ENCODE results near the gene RIOX2. TPM values are rescaled to one million over a fixed set of nuclear protein-coding genes. Genes with fewer than 3 reads are reported as not detected.
A peak's percentile ranks its signal among the peaks of the same experiment; 100 is the strongest.

RIOX2 gene
- total RNA-seq, 4 donors from 2014 or later: 61.6 to 109 (median 89.9) TPM

- H3K9me3 ChIP-seq: no peaks in the 10 kb centered on the region
- TF ChIP-seq POLR2A (IDR thresholded peaks at IDR 0.05) (no peak), CTCF (IDR thresholded peaks at IDR 0.05) (no peak)
These were observed 13.8 kb downstream of the RIOX2 start for GRCh38 chr3:97958396-97958795.

GRCh38 chr3:97957617-97958311 is 14.5 kb downstream of the RIOX2 start:
- Histone ChIP-seq H3K4me1 (peaks cover 48 to 60% of the 10 kb centered on the region in 2 donors), H3K9me3 (no peaks in the 10 kb centered on the region), H3K27me3 (no peaks in the 10 kb centered on the region), H3K27ac (peak overlapping the region; percentile 70 to 85 (median 84)), H3K4me3 (replicated peaks in 1 of 3) (no peak overlapping the region), H3K36me3 (peaks cover 8 to 16% of the 10 kb centered on the region in 2 donors)
- TF ChIP-seq POLR2A (IDR thresholded peaks at IDR 0.05): no peak
- TF ChIP-seq CTCF (IDR thresholded peaks at IDR 0.05): no peak
- peak; percentile 83 to 85 for DNase-seq
- WGBS, 2 donors: 31 to 37% methylated on average over 8 of the region's 8 CpGs
- intact Hi-C loops (cut with DNase I): no loop called here

More at GRCh38 chr3:97958396-97958795, 13.8 kb downstream of the RIOX2 start:
- H3K4me3 ChIP-seq (replicated peaks in 1 of 3): no peak overlapping the region
- intact Hi-C loops (cut with DNase I): no loop called here
- 57 to 62% methylated on average over 2 of the region's 2 CpGs for WGBS, 2 donors
- H3K4me1 ChIP-seq: peaks cover 52 to 60% of the 10 kb centered on the region in 2 donors
- H3K27me3 ChIP-seq: no peaks in the 10 kb centered on the region
- peaks cover 8 to 13% of the 10 kb centered on the region in 2 donors for H3K36me3 ChIP-seq
- DNase-seq: peak; percentile 29 to 36
- peak overlapping the region; percentile 61 to 85 (median 84) for H3K27ac ChIP-seq

GRCh38 chr3:97956051-97956450 is 16.2 kb downstream of the RIOX2 start:
- 92 to 95% methylated on average over 3 of the region's 3 CpGs for WGBS, 2 donors
- H3K9me3 ChIP-seq: no peaks in the 10 kb centered on the region
- H3K27me3 ChIP-seq: no peaks in the 10 kb centered on the region
- H3K36me3 ChIP-seq: peaks cover 16 to 17% of the 10 kb centered on the region in 2 donors
- intact Hi-C loops (cut with DNase I): no loop called here
- no peak for TF ChIP-seq POLR2A (IDR thresholded peaks at IDR 0.05)
- no peak for TF ChIP-seq CTCF (IDR thresholded peaks at IDR 0.05)
- H3K4me3 ChIP-seq (replicated peaks in 1 of 3): no peak overlapping the region
- no peak for DNase-seq
- H3K27ac ChIP-seq: peak overlapping the region in 2 of 3 donors; percentile 31 to 69
- peaks cover 35 to 52% of the 10 kb centered on the region in 2 donors for H3K4me1 ChIP-seq

- Histone ChIP-seq H3K4me3 (replicated peaks in 1 of 3) (no peak overlapping the region), H3K9me3 (no peaks in the 10 kb centered on the region), H3K36me3 (peaks cover 16 to 20% of the 10 kb centered on the region in 2 donors), H3K27me3 (no peaks in the 10 kb centered on the region), H3K27ac (peak overlapping the region in 1 of 3 donors; percentile 12), H3K4me1 (peaks cover 29 to 53% of the 10 kb centered on the region in 2 donors)
- intact Hi-C loops (cut with DNase I): no loop called here
- 81 to 89% methylated on average over 7 to 9 of the region's 9 CpGs for WGBS, 2 donors
- DNase-seq: no peak
- TF ChIP-seq CTCF (IDR thresholded peaks at IDR 0.05) (no peak), POLR2A (IDR thresholded peaks at IDR 0.05) (no peak)
These were observed 17.9 kb downstream of the RIOX2 start for GRCh38 chr3:97954228-97954827.

- WGBS, 2 donors: 71 to 75% methylated on average over 1 of the region's 1 CpG
- Histone ChIP-seq H3K27ac (peak overlapping the region; percentile 23 to 66 (median 63)), H3K4me3 (replicated peaks in 1 of 3) (no peak overlapping the region), H3K36me3 (peaks cover 16 to 31% of the 10 kb centered on the region in 2 donors), H3K9me3 (no peaks in the 10 kb centered on the region), H3K27me3 (no peaks in the 10 kb centered on the region), H3K4me1 (peaks cover 19 to 42% of the 10 kb centered on the region in 2 donors)
- intact Hi-C loops (cut with DNase I): no loop called here
- DNase-seq: no peak
- TF ChIP-seq CTCF (IDR thresholded peaks at IDR 0.05): no peak
- TF ChIP-seq POLR2A (IDR thresholded peaks at IDR 0.05): no peak
These were observed 19.4 kb downstream of the RIOX2 start for GRCh38 chr3:97952872-97953271.
